Prostate gland (tissue), 2 donors: ENCODE measurements around the gene CCDC122. TPM values are rescaled to one million over a fixed set of nuclear protein-coding genes. Genes with fewer than 3 reads are reported as not detected.

Experiments
- DNase-seq: peaks from one replicate; pipeline ENCODE4 v3.0.0-alpha.2; 2019; ENCODE audit warnings: low spot score
- H3K27ac ChIP-seq, 2 donors: fragments of 200-600 bp; sonication (generic); 2 replicates each; pipeline ENCODE4 v1.5.1; 2017 to 2019
- H3K27me3 ChIP-seq: fragments of 200-600 bp; sonication (generic); replicated peaks from 2 replicates; pipeline ENCODE4 v1.5.1; 2019; ENCODE audit not compliant: insufficient read depth
- H3K36me3 ChIP-seq, 2 donors: fragments of 200-600 bp; sonication (generic); 1 replicate in 1 of 2; 2 replicates in 1 of 2; pipeline versions ENCODE4 v1.5.1 to v1.8.1; 2017 to 2019
- H3K4me1 ChIP-seq: fragments of 200-600 bp; sonication (generic); replicated peaks from 2 replicates; pipeline ENCODE4 v1.5.1; 2019
- H3K4me3 ChIP-seq, 2 donors: fragments of 200-600 bp; sonication (generic); 2 replicates each; pipeline ENCODE4 v1.5.1; 2017 to 2019
- H3K9me3 ChIP-seq: fragments of 200-600 bp; sonication (generic); 2 replicates; pipeline ENCODE4 v1.5.1; 2017
- CTCF ChIP-seq, 4 experiments: fragments of 200-600 bp in 2 of 4; fragments of 450-650 bp in 2 of 4; sonication (generic) in 2 of 4; IDR thresholded peaks; 1 replicate in 3 of 4; 2 replicates in 1 of 4; pipeline ENCODE4 v1.5.1; 2016 to 2019; ENCODE audit warnings: antibody characterized with exemption in 4 of 4, mild to moderate bottlenecking in 2 of 4, moderate library complexity in 2 of 4
- POLR2A ChIP-seq: fragments of 450-650 bp; IDR thresholded peaks from one replicate; pipeline ENCODE4 v1.6.1; 2016; ENCODE audit warnings: antibody characterized with exemption, mild to moderate bottlenecking
- POLR2AphosphoS5 ChIP-seq: sonication (generic); formaldehyde crosslinking; IDR thresholded peaks from one replicate; pipeline ENCODE4 v1.6.1; 2017; ENCODE audit warnings: antibody characterized with exemption
- WGBS: methylation state at CpG from one replicate; pipeline ENCODE4 v1.1.5; 2018; 5-methylcytosine and 5-hydroxymethylcytosine counted together
- intact Hi-C: fragments of 100-400 bp; cut with DNase I; formaldehyde crosslinking; loops from one replicate; pipeline ENCODE4 v1.14.2; 2022
- total RNA-seq, 2 donors: library from RNA; depleted of rRNA; stranded (reverse); fragments of >200 nt; gene quantifications; one replicate each; pipeline ENCODE4 v1.1.0, GENCODE V29; 2016

The CCDC122 gene
- total RNA-seq, 2 donors from 2014 or later = 13.8 to 14.1 TPM

GRCh38 chr13:43905435-43906031 is 26.0 kb upstream of the CCDC122 start:
- DNase-seq = peak; percentile 53
- intact Hi-C loops = loop anchor here (2.0 to 10.0 kb wide), 4 partner anchors 147 to 1067 kb away; no protein-coding TSS in a partner anchor
- Histone ChIP-seq H3K9me3 (no peaks in the 10 kb centered on the region), H3K27ac (no peak overlapping the region), H3K4me1 (no peaks in the 10 kb centered on the region), H3K36me3 (no peaks in the 10 kb centered on the region), H3K27me3 (no peaks in the 10 kb centered on the region), H3K4me3 (no peak overlapping the region)
- TF ChIP-seq POLR2A = no peak
- peak in 3 of 4 experiments; percentile 73 to 90 (median 89) for TF ChIP-seq CTCF (IDR thresholded peaks at IDR 0.05)
- 2% methylated on average over 3 of the region's 3 CpGs for WGBS

GRCh38 chr13:43895940-43896339 is 16.4 kb upstream of the CCDC122 start:
- no peaks in the 10 kb centered on the region for H3K4me1 ChIP-seq
- DNase-seq = no peak
- H3K27me3 ChIP-seq = no peaks in the 10 kb centered on the region
- no peak overlapping the region for H3K4me3 ChIP-seq
- 32% methylated on average over 2 of the region's 2 CpGs for WGBS
- H3K27ac ChIP-seq = no peak overlapping the region
- no peak for TF ChIP-seq POLR2A
- no peak for TF ChIP-seq CTCF (IDR thresholded peaks at IDR 0.05)
- TF ChIP-seq POLR2AphosphoS5 = no peak
- H3K36me3 ChIP-seq = no peaks in the 10 kb centered on the region
- no peaks in the 10 kb centered on the region for H3K9me3 ChIP-seq
- intact Hi-C loops = no loop called here

GRCh38 chr13:43894438-43894837 is 14.9 kb upstream of the CCDC122 start:
- H3K36me3 ChIP-seq = no peaks in the 10 kb centered on the region

GRCh38 chr13:43884222-43884621 is 4.7 kb upstream of the CCDC122 start:
- intact Hi-C loops = no loop called here
- no peak overlapping the region for H3K27ac ChIP-seq
- TF ChIP-seq POLR2AphosphoS5 = no peak
- H3K9me3 ChIP-seq = no peaks in the 10 kb centered on the region
- no peaks in the 10 kb centered on the region for H3K4me1 ChIP-seq
- no peak overlapping the region for H3K4me3 ChIP-seq
- no peaks in the 10 kb centered on the region for H3K27me3 ChIP-seq
- DNase-seq = no peak
- WGBS = 90% methylated on average over 1 of the region's 1 CpG
- no peaks in the 10 kb centered on the region for H3K36me3 ChIP-seq

More at GRCh38 chr13:43894438-43894837, 14.9 kb upstream of the CCDC122 start:
- no peak for DNase-seq
- intact Hi-C loops = no loop called here
- Histone ChIP-seq H3K27ac (no peak overlapping the region), H3K4me1 (no peaks in the 10 kb centered on the region), H3K4me3 (no peak overlapping the region), H3K9me3 (no peaks in the 10 kb centered on the region), H3K27me3 (no peaks in the 10 kb centered on the region)
- TF ChIP-seq CTCF (IDR thresholded peaks at IDR 0.05) (no peak), POLR2A (no peak), POLR2AphosphoS5 (no peak)

GRCh38 chr13:43883631-43884030 is 4.1 kb upstream of the CCDC122 start:
- intact Hi-C loops = no loop called here
- no peak for DNase-seq
- no peak for TF ChIP-seq POLR2A
- no peak for TF ChIP-seq CTCF (IDR thresholded peaks at IDR 0.05)
- no peak for TF ChIP-seq POLR2AphosphoS5
- Histone ChIP-seq H3K9me3 (no peaks in the 10 kb centered on the region), H3K27ac (no peak overlapping the region), H3K27me3 (no peaks in the 10 kb centered on the region), H3K4me1 (peaks cover 3% of the 10 kb centered on the region), H3K36me3 (no peaks in the 10 kb centered on the region), H3K4me3 (no peak overlapping the region)
- 95% methylated on average over 3 of the region's 3 CpGs for whole genome bisulfite sequencing
